Bronchial epithelial cell (primary cell): ENCODE measurements around the gene ARHGAP45. TPM values are rescaled to one million over a fixed set of nuclear protein-coding genes. Genes with fewer than 3 reads are reported as not detected.

ENCODE experiments used
- DNase-seq: peaks from one replicate; pipeline ENCODE4 v3.0.0-alpha.2; 2010; ENCODE audit warnings: low read depth
- FAIRE-seq: peaks from 2 replicates; lab custom pipeline; 2011; peaks lifted over from hg19 to GRCh38; lab: Jason Lieb, UNC
- H3K27me3 ChIP-seq: 2 replicates; pipeline ENCODE4 v1.5.1; 2011; ENCODE audit warnings: low read length; ENCODE audit not compliant: control insufficient read depth, insufficient read depth
- H3K36me3 ChIP-seq: 2 replicates; pipeline ENCODE4 v1.5.1; 2011; ENCODE audit warnings: low read length; ENCODE audit not compliant: control insufficient read depth, insufficient read depth
- H3K4me3 ChIP-seq: 2 replicates; pipeline ENCODE4 v1.5.1; 2011; ENCODE audit warnings: mild to moderate bottlenecking, low read depth, low read length, control low read depth
- total RNA-seq: library from RNA; depleted of rRNA; stranded (reverse); fragments of >200 nt; gene quantifications from 2 replicates; pipeline ENCODE4 v1.2.1, GENCODE V29; 2014
- TF ChIP-seq, protein P1 (sequence below): IDR thresholded peaks from 2 replicates; pipeline ENCODE4 v1.5.1; 2011; ENCODE audit warnings: mild to moderate bottlenecking, moderate library complexity, low read length, control low read depth, inconsistent platforms; ENCODE audit not compliant: insufficient read depth, severe bottlenecking

Gene ARHGAP45
- total RNA-seq, 1 donor from 2014 or later: 11.8 TPM

DNA sequence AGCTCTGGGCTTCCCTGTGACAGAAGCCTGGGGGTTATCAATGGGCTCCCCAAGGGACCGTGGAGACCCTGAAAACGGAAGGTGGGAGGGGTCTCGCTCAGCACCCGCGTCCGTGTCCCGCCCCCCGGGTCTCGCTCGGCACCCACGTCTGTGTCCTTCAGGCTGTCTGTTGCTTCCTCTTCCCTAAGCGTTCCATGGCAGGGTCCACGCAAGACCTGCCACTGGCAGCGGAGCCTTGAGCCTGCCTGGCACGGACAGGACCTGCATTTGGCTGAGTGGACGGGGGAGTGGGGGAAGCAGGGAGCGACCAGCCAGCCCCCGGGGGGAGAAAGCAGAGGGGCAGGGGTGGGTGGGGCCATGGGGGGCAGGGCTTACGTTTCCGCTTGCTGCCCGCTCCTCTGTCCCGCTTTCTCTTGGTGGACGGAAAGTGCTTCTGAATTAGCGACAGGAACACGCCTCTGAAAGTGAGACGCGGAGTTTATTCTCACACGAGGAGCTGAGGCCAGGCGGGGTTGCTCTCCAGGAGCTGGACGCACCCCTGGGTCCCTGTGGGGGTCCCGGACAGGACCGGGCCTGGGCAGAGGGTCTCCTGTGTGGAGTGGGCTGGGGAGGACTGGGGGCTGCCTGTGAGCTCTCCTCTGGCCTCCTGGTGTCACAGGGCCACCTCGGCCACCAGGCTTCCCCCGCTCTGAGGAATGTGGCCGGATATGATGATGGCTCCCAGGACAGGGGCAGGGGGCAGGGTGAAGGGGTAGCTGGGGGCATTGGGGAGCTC is 48.9 kb downstream of the ARHGAP45 start:
- TF ChIP-seq, protein P1, sequence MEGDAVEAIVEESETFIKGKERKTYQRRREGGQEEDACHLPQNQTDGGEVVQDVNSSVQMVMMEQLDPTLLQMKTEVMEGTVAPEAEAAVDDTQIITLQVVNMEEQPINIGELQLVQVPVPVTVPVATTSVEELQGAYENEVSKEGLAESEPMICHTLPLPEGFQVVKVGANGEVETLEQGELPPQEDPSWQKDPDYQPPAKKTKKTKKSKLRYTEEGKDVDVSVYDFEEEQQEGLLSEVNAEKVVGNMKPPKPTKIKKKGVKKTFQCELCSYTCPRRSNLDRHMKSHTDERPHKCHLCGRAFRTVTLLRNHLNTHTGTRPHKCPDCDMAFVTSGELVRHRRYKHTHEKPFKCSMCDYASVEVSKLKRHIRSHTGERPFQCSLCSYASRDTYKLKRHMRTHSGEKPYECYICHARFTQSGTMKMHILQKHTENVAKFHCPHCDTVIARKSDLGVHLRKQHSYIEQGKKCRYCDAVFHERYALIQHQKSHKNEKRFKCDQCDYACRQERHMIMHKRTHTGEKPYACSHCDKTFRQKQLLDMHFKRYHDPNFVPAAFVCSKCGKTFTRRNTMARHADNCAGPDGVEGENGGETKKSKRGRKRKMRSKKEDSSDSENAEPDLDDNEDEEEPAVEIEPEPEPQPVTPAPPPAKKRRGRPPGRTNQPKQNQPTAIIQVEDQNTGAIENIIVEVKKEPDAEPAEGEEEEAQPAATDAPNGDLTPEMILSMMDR: no peak
- no peak for FAIRE-seq
- DNase-seq: no peak
- Histone ChIP-seq H3K27me3 (no peaks in the 10 kb centered on the region), H3K4me3 (no peak overlapping the region), H3K36me3 (peaks cover 49% of the 10 kb centered on the region)

DNA sequence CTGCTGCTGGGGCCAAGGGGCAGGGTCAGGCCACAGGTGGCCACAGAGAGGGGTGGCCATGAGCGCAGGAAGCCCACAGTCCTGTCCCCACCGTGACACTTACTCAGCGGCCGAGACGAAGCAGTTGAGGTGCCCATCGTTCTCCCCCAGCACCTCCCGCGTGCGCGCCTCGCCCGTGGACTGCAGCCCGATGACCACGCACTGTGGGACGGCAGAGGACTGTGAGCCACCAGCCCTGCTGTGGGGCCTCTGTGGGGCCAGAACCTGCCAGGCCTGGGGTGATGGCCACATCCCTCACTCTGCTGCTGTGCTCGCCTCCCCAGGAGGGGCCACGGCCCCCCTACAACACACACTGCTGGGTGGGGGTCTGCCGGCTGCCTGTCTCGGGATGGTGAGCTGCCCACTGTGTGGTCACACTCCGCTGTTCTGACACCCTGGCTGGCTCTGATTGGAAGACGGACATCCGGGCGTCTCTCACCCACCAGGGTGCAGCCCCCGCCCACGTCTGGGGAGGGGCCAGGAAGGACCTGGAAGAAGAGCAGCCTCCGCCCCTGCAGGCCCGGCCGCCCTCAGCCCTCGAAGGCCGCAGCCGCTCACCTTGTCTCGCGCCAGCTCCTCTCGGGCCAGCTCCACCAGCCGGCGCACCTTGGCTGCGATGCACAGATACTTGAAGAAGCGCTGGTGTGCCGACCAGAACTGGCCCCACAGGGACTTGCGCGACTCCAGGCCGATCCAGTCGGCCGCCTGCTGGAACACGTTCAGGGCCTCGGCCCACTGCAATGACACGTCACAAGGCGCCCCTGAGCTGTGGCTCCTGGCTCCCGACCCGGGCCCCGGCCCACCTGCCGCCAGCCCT is 50.0 kb downstream of the ARHGAP45 start:
- Histone ChIP-seq H3K4me3 (no peak overlapping the region), H3K27me3 (no peaks in the 10 kb centered on the region), H3K36me3 (peaks cover 52% of the 10 kb centered on the region)
- TF ChIP-seq, protein P1: no peak
- no peak for DNase-seq
- FAIRE-seq: no peak

DNA sequence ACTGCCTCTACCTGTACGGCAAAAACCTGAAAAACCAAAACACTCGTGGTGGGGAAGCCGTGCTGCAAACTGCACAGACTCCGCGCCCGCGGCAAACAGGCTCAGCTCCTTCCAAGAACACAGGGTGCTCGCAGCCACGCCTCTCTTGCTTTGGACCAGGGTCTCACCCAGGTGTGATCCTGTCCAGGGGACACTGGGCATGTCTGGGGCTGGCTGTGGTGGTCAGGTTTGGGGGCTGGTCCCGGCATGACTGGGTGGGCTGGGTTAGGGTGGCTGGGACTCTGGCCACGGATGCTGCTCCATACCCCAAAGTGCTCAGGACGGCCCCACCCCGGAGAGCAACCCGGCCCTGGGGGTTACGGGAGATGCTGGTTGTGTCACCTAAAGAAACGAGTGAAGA is 50.7 kb downstream of the ARHGAP45 start:
- peaks cover 52% of the 10 kb centered on the region for H3K36me3 ChIP-seq
- DNase-seq (no peak), FAIRE-seq (no peak)
- no peak overlapping the region for H3K4me3 ChIP-seq
- TF ChIP-seq, protein P1: no peak
- H3K27me3 ChIP-seq: no peaks in the 10 kb centered on the region

DNA sequence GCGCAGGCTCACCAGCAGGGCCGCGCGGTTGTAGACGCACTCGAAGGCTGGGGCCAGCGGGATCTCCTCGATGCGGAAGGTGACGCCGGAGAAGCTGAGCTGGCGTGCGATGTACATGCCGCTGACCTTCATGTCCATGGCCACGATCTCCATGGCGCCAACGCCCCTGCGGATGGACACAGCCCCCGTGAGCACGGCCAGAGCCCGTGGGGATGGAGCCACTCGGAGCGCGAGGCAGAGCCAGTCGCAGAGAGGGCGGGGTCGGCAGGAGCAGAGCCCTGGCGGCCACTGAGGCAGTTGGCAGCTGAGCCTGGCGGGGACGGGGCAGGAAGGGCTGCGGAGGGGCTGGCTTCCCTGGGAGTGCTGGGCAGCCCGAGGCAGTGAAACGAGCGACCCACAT is 52.0 kb downstream of the ARHGAP45 start:
- H3K36me3 ChIP-seq: peaks cover 55% of the 10 kb centered on the region

DNA sequence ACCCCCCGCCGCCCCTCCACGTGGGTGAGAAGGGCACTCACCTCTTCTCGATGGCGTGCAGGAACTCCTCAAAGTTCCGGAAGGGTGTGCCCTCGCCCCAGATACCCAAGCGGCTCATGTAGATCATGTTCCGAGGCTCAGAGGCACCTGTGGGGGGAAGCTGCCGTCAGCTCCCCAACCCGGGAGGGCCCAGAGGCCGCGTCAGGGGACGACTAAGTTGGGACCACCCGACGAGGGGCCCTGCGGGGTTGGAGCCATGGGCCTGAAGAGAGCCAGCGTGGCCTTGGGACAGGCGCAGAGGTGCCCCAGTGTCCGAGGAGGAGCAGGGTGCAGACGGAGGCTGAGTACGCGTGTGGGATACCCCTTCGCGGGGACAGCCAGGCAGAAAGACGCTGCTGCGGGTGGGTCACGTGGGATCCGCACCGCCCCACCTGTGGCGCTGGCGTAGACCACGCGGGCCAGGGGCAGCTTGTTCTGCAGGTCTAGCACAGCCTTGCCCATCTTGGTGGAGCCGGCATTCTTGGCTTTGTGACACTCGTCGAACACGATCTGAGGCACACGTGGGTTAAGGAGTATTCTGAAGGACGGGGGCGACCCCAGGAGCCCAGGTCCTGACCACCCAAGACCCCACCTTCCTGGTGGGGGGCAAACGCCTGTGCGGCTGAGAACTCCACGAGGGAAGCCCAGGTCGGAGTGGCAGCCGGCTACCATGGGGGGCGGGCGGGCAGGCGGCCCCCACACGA is 52.7 kb downstream of the ARHGAP45 start:
- FAIRE-seq (no peak), DNase-seq (no peak)
- H3K4me3 ChIP-seq: no peak overlapping the region
- TF ChIP-seq, protein P1: no peak
- peaks cover 56% of the 10 kb centered on the region for H3K36me3 ChIP-seq
- no peaks in the 10 kb centered on the region for H3K27me3 ChIP-seq

More for the DNA sequence above, 52.0 kb downstream of the ARHGAP45 start:
- TF ChIP-seq, protein P1: no peak
- H3K27me3 ChIP-seq: no peaks in the 10 kb centered on the region
- no peak for DNase-seq
- FAIRE-seq: no peak
- H3K4me3 ChIP-seq: no peak overlapping the region
